CD4-positive, alpha-beta T cell treated with Interleukin-2 at 100 ng/mL for 4 hours (primary cell): ENCODE data around the gene EWSR1.

ENCODE experiments used
- DNase-seq: peaks from one replicate; pipeline ENCODE4 v3.0.0-alpha.2; 2020; ENCODE audit warnings: low spot score

EWSR1 gene

DNA sequence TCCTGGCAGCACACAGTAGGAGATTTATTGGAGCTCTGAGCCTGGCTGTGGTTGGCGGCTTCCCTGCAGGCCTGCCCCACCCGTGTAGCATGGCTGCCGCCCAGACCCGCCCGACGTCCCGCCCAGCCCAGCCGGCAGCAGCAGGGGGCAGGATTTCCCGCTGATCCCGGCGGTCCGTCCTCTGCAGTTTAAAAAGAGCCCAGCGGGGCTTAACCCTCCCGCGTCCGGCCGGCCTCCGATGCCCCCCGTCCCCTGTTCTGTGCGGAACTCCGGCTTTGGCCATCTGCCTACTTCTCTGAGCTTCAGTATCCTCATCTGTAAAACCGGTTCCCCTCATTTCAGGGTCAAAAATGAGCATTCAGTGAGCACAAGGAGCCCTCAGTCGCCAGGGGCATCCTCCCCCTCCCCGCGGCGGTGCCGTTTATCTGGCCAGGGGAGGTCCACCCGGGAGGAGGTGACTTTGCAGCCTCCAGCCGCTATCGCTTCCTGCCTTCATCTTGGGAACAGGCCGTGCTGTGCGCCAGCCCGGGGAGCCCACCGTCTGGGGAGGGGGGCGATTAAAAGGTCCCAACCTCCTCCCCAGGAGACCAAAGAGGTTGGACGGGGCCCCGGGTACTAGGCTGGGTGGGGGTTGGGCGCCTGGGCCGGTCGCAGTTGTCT lies 38.2 kb downstream of the EWSR1 start, which contains the start of gene GAS2L1:
TSS of gene GAS2L1 (plus strand) at position 476 of the 660 bp plus-strand sequence. CDS start 1,456 bp downstream, outside the sequence.
- DNase-seq, result peak; percentile 45

DNA sequence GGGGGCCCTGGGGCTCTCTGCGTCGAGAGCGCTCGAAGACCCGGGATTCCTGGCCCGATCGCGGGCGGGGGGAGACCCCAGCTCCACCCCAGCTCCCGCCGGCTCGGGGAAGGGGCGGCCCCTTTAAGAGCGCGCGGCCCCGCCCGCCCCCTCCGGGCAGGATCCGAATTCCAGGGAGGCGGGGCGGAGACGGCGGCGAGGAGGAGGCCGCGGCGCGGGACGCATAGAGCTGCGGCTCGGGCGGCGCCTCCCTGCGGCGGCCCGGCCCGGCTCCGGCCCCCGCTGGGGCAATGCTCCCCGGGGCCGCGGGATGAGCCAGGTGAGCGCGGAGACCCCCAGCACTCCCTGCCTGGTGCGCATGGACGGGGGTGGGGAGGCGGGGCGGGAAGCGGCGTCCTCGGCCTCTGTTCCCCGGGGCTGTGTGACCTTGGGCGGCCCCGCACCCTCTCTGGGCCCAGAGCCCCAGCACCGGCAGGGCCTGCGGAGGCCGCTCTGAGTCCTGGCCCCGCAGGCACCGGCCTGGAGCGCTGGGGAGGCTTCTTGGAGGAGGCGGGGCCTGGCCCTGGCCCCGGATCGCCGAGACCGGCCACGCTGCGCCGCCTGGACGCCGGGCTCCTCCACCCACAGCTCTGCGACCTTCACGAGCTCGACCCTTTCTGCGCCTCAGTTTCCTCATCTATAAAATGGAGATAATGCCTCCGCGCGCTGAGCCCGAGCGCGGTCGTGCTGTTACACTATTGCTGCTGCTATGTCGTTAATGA lies 38.9 kb downstream of the EWSR1 start:
- DNase-seq, result peak; percentile 7

DNA sequence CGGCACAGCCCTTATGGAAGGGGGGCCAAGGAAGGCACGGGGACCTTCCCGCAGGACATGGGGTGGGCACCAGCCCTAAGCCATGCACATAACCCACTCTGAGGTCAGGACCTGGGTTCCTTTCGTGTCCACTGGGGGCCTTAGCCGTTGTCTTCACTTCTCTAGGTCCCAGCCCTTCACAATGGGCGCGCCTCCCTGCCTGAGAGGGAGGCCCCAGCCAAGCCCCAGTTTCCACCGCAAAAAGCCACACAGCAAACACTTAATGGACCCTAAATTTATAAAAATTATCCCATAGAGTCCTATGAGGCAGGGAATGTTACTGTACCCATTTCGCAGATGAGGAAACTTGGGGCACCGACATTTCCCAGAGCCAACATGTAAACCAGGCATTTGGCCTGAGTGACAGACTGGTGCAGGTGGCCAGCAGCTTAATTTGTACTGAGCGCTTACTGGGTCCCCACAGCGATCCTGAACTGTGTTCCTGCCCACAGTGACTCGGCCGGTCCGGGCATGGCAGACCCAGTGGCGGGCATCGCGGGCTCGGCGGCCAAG lies 39.6 kb downstream of the EWSR1 start:
- DNase-seq, result no peak

DNA sequence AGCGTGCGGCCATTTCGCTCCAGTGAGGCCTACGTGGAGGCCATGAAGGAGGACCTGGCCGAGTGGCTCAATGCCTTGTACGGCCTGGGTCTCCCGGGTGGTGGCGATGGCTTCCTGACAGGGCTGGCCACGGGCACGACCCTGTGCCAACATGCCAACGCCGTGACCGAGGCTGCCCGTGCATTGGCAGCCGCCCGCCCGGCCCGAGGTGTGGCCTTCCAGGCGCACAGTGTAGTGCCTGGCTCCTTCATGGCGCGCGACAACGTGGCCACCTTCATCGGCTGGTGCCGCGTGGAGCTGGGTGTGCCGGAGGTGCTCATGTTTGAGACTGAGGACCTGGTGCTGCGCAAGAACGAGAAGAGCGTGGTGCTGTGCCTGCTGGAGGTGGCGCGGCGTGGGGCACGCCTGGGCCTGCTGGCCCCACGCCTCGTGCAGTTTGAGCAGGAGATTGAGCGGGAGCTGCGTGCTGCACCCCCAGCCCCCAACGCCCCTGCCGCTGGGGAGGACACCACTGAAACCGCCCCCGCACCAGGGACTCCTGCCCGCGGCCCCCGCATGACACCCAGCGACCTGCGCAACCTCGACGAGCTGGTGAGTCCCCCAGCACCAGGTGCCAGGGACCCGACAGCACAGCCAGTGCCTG lies 40.2 kb downstream of the EWSR1 start:
- DNase-seq, result no peak

DNA sequence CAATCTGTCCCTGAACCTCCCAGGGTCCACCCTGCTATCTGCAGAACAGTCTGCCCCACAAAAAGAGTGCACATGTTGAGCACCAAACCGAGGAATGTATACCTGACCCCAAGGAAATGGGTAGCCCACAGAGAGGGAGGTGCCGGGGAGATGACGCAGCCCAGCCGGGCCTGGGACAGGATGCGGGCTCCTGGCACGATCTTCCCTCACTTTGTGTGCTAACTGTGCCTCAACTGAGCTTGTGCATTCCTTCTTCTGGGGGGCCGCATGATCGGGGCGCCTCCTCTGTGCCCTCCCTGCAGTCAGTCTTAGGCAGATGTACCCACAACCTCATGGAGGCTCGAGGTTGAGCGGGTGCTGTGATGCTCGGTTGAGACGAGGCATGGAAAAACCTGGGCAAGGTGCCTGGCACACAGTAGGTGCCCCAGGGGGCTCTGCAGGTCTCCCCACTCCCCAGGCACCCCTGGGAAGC lies 40.8 kb downstream of the EWSR1 start:
- peak; percentile 21 for DNase-seq

DNA sequence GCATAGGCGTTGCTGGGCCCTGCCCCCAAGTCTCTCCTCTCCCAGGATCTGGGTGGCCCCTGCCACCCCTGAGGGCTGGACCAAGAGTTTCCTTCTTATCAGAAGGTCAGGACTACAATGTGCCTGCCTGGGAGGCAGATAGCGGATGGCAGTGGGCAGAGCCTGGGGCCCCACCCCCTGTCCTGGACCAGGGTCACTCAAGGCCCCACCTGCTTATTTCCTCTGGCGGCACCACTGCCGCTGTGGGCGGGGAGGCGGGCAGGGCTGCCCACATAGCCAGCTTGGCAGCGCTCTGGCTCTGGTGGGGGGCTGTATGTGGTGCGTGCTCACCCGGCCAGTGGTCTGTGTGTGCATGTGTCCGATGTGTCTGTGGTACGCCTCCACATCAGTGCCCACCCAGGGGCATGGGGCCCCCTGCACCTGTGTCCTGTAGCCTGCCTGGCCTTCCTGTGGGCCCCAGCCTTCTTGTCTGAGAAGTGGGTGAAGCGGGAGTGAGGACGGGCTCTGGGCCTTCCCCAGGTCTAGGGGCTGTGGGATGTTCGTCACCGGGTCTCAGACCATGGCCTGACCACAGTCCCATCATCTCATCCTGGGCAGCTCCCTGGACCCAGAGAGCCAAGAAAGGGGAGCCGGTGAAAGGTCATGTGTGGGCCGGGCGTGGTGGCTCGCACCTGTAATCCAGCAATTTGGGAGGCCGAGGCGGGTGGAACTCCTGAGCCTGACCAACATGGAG lies 41.4 kb downstream of the EWSR1 start:
- DNase-seq, result no peak

DNA sequence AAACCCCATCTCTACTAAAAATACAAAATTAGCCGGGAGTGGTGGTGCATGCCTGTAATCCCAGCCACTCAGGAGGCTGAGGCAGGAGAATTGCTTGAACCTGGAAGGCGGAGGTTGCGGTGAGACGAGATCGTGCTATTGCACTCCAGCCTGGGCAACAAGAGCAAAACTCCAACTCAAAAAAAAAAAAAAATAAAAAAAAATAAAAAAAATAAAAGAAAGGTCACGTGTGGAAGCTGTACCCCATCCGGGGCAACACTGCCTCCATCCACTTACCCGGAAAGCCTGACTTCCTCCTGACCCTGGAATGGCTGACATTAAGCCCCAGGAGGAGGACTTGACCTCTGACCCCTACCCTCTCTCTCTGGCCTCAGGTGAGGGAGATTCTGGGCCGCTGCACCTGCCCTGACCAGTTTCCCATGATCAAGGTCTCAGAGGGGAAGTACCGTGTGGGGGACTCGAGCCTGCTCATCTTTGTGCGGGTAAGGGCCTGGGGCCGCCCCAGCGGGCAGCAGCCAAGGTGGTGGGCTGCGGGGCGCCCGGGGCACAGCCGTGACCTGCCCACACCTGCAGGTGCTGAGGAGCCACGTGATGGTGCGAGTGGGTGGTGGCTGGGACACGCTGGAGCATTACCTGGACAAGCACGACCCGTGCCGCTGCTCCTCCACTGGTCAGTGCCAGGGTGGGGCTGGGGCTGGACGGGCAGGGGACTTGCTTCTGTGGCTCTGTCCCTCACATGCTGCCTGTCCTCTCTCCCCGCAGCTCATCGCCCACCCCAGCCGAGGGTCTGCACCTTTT lies 42.2 kb downstream of the EWSR1 start:
- DNase-seq, result no peak

DNA sequence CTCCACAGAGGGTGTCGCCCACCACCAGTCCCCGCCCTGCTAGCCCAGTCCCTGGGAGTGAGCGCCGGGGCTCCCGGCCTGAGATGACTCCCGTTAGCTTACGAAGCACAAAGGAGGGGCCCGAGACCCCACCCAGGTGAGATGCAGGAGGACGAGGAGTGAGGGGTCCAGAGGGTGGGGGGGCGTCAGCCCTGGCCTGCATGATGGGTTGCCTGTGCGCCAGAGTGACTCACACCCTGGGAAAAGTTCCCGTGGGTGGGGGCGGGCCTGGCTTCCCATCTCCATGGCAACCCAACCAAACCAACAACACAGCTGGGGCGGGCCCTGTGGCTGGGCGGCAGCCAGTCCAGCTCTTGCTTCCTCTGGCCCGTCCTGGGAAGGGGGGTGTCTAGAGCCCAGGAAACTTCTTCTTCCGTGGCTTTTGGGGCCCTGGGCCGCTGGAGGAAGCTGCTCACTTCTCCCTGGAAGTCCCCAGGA lies 42.8 kb downstream of the EWSR1 start:
- peak; percentile 73 for DNase-seq

DNA sequence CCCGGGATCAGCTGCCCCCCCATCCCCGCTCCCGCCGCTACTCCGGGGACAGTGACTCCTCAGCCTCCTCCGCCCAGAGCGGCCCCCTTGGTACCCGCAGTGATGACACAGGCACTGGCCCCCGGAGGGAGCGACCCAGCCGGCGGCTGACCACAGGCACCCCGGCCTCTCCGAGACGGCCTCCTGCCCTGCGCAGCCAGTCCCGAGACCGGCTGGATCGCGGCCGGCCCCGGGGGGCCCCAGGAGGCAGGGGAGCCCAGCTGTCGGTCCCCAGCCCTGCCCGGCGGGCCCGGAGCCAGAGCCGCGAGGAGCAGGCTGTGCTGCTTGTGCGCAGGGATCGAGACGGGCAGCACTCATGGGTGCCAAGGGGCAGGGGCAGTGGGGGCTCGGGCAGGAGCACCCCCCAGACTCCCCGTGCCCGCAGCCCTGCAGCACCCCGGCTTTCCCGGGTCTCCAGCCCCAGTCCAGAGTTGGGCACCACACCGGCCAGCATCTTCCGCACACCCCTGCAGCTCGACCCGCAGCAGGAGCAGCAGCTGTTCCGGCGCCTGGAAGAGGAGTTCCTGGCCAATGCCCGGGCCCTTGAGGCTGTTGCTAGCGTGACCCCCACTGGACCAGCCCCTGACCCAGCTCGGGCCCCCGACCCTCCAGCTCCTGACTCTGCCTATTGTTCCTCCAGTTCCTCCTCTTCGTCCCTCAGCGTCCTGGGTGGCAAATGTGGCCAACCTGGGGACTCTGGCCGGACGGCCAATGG lies 43.6 kb downstream of the EWSR1 start:
- no peak for DNase-seq

DNA sequence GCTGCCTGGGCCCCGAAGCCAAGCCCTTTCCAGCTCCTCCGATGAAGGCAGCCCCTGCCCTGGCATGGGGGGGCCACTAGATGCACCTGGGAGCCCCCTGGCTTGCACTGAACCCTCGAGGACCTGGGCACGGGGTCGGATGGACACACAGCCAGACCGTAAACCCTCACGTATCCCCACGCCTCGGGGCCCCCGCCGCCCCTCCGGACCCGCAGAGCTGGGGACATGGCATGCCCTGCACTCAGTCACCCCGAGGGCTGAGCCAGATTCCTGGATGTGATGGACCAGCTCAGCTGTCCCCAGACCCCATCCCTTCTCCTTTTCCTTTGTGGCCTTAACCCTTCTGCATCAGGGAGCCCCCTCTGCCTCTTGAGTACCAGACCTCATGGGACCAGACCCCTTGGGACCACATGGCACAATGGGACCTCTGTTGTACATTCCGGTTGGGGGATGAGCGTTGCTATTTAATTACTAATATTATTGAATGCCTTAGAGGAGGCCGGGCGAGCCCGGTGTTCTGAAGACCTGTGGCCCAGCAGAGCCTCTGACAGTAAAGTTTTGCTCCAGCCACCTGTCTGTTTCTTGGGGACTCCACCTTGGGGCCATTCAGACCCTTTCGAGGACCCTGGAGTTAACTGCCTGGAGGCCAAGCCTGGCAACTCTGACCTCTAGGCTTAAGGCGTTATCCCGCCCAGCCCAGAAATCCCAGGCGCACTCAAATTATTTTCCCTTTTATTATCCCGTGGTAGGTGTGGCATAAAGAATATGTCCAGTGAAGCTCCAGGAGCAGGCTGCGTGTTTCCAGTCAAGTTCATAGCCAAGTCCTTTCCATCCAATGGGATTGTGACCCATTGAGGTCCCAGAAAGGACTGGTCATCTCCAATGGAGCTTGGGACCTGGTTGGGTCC lies 44.4 kb downstream of the EWSR1 start:
- DNase-seq, result no peak

DNA sequence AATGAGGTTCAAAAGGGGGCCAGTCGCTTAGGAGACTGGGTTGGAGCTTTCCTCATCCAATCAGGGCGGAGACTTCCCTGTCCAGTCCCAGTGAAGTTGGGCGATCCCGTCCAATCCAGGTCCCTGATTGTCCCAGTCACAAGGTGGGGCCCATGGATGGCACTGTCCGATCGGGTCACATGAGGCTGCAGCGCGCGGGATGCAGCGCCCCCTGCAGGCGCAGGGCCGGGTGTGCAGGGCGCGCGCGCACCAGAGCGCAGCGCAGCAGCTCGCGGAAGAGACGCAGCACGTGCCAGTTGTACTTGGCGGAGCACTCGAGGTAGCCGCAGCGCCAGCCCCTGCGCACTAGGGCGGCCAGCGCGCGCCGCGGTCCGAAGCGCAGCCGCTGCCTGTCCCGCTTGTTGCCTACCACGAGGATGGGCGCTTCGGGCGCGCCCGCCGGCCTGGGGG lies 45.1 kb downstream of the EWSR1 start:
- no peak for DNase-seq

DNA sequence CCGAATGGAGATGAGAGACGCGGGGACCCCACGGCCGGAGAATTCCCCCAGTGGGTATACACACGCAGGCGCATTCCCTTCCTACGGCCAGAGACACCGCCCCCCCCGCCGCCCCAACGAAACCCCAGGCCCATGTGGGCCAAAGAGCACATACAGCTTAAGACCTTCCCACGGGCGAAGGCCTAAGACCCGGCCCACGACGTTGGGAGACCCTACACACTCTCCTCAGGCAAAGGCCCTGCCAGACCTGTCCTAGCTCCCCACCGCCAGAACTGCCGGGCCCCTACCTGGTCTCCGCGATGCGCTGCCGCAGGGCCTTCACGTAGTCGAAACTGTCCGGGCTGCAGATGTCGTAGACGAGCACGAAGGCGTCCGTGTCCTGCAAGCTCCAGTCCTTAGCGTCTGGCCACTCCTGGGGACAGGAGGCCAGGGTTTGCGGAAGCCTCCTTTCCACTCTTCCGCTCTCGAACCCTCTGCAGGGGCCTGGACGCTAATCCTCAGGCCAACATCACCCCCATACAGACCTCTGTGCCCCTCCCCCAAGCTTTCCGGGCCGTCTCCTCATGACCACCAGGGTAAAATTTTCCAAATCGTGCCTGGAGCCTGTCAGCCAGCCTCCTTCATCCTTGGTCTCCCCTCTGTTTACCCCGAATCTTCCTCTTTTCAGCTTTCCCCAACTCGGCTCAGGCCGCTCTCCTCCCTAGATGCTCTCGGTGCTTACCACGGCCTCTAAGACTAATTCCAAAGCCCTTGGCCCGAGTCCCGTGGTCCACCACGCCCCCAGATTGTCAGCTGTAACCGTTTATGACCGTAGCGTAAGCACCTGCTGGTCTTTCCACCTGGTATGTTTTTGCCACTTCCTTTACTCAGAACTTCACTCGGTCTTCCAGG lies 45.8 kb downstream of the EWSR1 start:
- no peak for DNase-seq

DNA sequence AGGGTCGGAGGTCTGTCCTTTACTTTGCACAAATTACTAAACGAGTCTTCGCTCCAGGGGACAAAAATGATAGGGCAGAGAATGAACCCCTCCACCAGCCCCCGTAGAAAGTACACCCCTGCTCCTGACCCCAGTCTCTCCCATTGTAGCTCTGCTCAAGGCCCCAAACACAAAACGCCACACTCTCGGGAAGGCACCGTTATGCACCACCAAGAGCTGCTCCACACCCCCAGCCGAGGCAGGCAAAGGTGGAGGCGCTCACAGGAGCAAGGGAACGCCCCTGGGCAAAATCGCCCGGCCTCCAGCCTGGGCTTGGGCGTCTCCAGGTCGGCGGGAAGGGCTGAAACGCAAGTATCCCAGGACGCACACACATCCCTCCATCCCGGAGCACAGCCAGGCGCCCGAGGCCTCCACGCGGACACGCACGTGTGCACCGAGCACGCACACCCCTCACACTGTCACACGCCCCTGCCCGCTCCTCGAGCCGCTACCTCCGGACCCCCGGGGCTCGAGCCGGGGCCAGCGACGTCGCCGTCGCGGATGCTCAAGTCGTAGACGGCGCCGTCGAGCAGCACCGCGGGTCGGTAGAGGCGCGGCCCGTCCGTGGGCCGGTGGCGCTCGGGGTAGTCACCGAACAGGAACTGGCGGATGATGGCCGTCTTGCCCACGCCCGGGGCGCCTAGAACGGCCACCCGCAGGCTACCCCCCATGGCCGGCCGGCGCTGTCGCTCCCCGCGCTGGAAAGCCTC lies 46.6 kb downstream of the EWSR1 start:
- DNase-seq, result no peak

DNA sequence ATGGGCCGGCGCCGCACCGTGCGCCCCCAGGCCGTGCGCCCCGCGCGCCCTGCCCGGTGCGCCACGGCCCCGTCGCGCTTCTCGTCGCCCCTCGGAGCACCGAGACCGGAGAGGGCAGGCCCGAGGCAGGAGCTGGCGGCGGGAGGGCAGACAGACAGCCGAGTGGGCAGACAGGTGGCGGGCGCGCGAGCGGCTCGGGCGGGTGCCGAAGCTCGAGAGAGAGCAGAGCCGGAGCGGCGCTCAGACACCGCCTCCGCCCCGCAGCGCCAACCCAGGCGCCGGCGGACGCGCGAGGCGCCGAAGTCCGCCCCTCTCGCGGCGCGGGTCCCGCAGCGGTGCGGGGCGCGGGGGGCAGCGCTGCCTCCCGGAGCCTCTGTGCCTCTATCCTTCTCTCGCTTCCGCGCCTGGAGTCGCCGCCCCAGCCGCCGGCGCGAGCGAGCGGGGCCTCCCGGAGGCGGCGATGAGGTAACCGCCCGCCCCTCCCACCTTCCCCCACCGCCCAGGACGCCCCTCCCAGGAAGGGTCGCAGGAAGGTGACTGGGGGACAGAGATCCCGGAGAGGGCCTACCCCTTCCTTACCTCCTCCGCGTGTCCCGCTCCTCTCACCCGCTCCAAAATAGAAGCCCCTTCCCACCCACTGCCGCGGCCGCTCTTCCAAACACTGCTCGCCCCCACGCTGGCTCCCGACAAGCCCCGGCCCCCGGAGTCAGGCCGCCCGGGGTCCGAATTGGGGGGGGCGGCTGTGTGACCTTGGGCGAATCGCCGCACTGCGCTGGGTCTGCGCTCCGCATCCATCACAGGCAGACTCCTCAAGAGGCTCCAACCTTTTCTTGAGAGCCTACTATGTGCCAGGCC lies 47.4 kb downstream of the EWSR1 start, which contains the start of gene RASL10A:
TSS of gene RASL10A (minus strand) at position 412 of the 855 bp plus-strand sequence. CDS start 451 bp downstream, outside the sequence.
- DNase-seq, result no peak

DNA sequence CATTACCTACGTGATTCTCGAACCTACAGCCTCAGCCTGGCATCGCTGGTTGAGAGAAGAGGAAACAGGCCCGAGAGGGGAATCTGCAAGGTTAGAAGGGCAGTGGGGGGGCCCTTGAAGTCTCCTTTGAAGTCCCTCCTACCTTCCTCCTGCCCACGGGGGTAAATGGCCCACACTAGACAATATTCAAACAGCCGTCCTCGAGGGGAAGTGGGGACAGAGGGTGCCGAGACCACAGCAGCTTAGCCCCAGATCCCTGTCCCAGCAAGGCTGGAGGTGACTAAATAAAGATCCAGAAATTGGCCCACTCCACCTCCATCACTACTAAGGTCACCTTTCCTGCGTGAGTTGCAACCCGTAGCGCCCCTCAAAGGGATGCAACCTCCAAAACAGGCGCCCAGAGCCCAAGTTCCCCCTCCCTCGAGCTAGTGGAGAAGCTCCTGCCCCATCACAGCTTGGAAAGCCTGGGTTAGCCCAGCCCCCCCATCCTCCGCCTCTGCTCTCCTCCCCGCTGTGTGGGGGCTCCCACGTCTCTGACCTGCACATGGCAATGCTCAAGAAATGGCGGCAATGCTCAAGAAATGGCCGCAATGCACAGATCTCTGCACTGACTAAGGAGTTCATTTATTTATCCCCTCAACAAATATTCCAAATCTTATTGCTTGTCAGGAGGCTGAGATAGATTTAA lies 48.2 kb downstream of the EWSR1 start:
- no peak for DNase-seq
